Measurements from ENCODE around the gene STRN4.

The STRN4 gene, protein sequence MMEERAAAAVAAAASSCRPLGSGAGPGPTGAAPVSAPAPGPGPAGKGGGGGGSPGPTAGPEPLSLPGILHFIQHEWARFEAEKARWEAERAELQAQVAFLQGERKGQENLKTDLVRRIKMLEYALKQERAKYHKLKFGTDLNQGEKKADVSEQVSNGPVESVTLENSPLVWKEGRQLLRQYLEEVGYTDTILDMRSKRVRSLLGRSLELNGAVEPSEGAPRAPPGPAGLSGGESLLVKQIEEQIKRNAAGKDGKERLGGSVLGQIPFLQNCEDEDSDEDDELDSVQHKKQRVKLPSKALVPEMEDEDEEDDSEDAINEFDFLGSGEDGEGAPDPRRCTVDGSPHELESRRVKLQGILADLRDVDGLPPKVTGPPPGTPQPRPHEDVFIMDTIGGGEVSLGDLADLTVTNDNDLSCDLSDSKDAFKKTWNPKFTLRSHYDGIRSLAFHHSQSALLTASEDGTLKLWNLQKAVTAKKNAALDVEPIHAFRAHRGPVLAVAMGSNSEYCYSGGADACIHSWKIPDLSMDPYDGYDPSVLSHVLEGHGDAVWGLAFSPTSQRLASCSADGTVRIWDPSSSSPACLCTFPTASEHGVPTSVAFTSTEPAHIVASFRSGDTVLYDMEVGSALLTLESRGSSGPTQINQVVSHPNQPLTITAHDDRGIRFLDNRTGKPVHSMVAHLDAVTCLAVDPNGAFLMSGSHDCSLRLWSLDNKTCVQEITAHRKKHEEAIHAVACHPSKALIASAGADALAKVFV

DNA sequence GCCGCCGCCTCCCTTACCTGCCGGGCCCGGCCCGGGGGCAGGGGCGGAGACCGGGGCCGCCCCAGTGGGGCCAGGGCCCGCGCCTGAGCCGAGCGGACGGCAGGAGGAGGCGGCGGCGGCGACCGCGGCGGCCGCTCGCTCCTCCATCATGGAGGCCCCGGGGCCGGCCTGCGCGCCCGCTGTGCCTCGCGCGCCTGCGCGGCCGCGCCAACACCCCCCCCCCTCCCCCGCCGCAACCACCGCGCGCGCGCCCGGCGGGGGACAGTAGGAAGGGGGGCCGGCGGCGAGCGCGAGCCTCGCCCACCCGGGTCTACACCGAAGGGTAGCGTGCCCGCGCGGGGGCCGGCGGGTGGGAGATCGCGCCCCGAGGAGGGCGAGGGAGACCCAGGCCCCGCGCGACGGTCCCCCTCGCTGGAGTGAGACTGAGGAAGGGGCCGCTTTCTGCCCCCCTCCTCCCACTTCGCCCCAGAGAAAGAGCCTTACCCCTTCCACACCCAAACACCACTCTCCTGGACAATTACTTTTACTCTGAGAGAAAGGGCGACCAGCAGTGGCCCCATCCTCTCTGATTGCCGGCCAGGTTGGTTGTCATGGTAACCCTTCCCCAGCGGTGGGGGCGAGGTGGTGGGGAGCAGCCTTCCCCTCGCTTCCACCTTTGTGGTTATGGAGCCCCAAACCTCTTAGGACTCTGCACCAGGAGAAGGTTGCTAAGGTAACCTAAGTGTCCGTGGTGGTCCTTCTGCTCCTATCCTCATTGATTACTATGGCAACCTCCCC lies at the start of gene STRN4:
Gene STRN4, minus strand, starts transcription at position 170 of the 777 bp plus-strand sequence. Its CDS starts 20 bp downstream, at position 150.
- DNase-seq: peak; percentile 53 to 93 (median 79)

GRCh38 chr19:46791944-46792343 lies 45.7 kb upstream of the STRN4 start:
- DNase-seq: no peak

GRCh38 chr19:46789371-46789770 lies 43.1 kb upstream of the STRN4 start:
- no peak for DNase-seq

- no peak for DNase-seq
Observed at GRCh38 chr19:46788968-46789338, 42.7 kb upstream of the STRN4 start.

GRCh38 chr19:46788262-46788967 lies 42.2 kb upstream of the STRN4 start, which contains the start of gene SLC1A5:
Gene SLC1A5, minus strand, starts transcription at chr19:46788594. Its CDS starts 629 bp downstream, at chr19:46787965.
- peak; percentile 96 to 98 (median 98) for DNase-seq

DNA sequence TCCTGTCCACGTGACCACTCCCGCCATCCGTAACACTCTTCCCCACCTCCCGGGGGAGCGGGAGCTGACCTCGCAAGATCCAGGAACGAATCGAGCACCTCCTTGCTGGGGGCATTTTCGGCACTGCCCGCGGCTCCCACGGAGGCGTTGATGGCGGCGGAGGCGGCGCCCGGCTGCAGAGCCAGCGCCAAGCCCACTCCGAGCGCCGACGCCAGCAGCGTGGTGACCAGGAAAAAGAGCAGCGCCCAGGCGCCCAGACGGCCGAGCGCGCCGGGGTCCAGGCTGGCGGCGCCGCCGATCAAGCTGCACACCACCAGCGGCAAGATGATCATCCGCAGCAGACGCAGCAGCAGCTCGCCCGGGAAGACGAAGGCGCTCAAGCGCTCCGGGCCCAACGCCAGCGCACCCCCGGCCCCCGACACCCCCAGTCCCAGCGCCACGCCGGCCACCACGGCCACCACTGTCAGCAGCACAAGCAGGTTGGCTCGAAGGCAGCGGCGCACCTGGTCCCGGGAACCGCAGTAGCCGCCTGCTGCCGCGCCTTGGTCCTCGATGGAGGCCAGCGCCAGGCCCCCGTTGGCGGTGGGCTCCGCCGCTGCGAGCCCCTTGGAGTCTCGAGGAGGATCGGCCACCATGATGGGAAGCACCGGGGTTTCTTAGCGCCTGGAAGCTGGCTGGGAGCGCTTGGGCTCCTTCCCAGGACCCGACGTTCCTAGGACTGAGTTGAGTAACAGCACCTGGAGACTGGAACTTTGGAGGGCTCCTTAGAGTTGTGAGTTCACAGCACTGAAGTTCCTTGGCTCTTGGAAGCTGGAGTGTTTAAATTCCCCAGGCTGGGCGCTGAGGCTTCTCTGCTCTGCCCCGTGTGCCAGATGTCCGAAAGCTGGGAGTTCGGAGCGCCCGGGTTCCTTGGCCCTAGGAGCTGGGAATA lies 41.3 kb upstream of the STRN4 start:
- peak; percentile 53 to 71 (median 61) for DNase-seq

GRCh38 chr19:46787040-46787330 lies 40.7 kb upstream of the STRN4 start:
- DNase-seq: no peak

- peak; percentile 91 to 95 (median 94) for DNase-seq
Observed at GRCh38 chr19:46786236-46787039, 40.2 kb upstream of the STRN4 start.

GRCh38 chr19:46785980-46786235 lies 39.7 kb upstream of the STRN4 start:
- DNase-seq: no peak

- no peak for DNase-seq
Observed at GRCh38 chr19:46785054-46785979, 39.1 kb upstream of the STRN4 start.

GRCh38 chr19:46784262-46785053 lies 38.2 kb upstream of the STRN4 start:
- peak; percentile 84 to 88 (median 86) for DNase-seq

DNA sequence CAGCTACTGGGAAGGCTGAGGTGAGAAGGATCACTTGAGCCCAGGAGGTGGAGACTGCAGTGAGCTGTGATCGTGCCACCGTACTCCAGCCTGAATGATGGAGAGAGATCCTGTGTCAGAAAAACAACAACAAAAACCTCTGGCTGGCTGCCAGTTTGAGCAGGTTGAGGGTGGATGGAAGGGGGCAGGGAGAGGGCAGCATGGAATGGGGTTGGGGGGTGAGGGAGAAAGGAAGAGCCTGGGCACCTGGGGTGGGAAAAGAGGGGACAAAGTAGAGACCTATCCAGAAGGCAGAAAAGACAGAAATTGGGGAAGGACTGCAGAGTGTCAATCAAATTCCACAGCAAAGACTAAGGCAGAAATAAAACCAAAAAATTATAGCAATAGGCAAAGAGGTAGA lies 37.4 kb upstream of the STRN4 start:
- no peak for DNase-seq

- DNase-seq: no peak
Observed at GRCh38 chr19:46782355-46783019, 36.2 kb upstream of the STRN4 start.

DNA sequence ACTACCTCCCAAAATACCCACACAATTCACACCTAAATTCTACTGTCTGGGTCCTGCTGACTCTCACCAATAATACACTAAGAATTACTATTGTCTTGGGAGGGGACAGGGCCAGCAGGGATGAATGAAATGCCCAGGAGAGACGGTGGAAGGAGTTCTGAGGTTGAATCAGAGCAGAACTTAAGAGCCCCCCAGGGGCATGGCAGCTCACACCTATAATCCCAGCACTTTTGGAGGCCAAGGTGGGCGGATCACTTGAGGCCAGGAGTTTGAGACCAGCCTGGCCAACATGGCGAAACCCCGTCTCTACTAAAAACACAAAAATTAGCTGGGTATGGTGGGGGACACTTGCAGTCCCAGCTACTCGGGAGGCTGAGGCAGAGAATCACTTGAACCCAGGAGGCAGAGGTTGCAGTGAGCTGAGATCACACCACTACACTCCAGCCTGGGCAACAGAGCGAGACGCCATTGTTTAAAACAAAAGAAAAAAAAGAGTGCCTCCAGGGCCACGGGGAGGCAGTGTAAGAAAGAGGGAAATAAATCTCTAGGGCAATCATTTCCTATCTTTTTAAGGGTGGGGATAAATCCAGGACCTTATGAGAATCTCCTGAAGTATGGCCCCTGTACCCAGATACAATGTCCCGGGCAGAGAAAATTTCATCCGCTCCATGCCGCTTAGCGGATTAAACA lies 31.9 kb upstream of the STRN4 start:
- peak; percentile 67 to 72 (median 68) for DNase-seq

DNA sequence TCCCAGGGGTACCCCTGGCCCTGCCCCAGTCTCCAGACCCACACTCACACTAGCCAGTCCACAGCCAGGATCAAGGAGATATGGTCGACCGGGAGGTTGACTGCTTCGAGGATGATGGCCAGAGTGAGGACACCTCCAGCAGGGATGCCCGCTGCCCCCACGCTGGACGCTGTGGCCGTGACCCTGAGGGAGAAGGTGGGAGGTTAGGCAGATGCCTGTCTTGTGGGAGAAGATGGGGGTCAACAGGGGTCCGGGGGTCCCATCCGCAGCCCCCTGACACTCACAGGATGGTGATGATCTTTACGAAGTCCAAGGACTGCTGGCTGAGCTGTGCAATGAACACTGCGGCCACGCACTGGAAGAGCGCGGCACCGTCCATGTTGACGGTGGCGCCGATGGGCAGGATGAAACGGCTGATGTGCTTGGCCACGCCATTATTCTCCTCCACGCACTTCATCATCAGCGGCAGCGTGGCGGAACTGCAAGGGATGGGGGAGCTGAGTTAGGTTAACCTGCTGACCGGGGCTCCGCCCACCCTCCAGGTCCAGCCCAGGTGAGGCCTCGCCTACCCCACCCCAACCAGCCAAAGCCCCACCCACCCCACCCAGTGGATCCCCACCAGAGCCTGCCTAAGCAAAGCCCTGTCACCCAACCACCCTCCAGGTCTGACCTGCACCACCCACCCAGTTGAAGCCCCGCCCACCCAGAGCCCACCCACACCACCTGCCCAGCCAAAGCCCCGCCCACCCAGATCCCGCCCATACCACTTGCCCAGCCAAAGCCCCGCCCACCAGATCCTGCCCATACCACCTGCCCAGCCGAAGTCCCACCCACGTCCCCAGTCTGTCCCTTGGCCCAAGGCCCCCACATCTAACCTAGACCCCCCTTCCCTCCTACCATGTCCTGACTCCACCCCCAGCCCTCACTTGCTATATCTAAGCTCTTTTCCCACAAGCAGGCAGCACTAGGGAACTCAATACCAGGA lies 31.0 kb upstream of the STRN4 start:
- no peak for DNase-seq

- DNase-seq: no peak
Observed at GRCh38 chr19:46775642-46776258, 29.5 kb upstream of the STRN4 start.

Data from suppressor macrophage treated with lipopolysaccharide for 1 hour (primary cell).